ENCODE results near the gene CYP19A1. TPM values are rescaled to one million over a fixed set of nuclear protein-coding genes. Genes with fewer than 3 reads are reported as not detected.

CYP19A1 gene
- not detected for total RNA-seq

- Mint-ChIP-seq H3K4me3 (no peak within 1 kb of the TSS), H3K36me3 (ENCODE audit: low read depth) (no peaks in the 10 kb centered on the region), H3K27ac (no peak within 1 kb of the TSS), H3K27me3 (ENCODE audit: low read depth) (peaks cover 29% of the 10 kb centered on the region), H3K4me1 (ENCODE audit: low read depth) (no peaks in the 10 kb centered on the region), H3K9me3 (ENCODE audit: insufficient read depth) (no peaks in the 10 kb centered on the region)
- ChIA-PET CTCF (no interaction called here), POLR2A (no interaction called here)
- DNase-seq (no peak), ATAC-seq (no peak)
Observed at GRCh38 chr15:51338496-51338895, at the start of gene CYP19A1. Gene CYP19A1, minus strand, starts transcription at chr15:51338596. Its CDS starts 95,684 bp downstream, at chr15:51242912.

DNA sequence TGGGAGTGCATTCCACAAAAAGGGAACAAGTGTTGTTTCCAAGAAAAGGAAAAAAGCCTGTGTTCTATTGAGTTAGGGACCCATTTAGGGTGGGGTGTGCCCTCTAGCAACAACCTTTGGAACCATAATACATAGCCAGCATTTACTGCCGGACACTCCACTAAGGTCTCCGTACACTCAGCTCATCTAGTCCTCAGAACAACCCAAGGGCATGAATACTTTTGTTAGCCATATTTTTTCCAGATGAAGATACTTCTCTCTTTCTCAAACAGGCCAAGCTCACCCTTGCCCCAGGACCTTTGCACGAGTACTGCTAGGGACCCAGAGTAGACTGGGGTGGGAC lies 49.3 kb upstream of the CYP19A1 start:
- ATAC-seq (no peak), DNase-seq (no peak)
- no peaks in the 10 kb centered on the region for H3K4me1 Mint-ChIP-seq (ENCODE audit: low read depth)
- no peaks in the 10 kb centered on the region for H3K9me3 Mint-ChIP-seq (ENCODE audit: insufficient read depth)
- H3K36me3 Mint-ChIP-seq (ENCODE audit: low read depth) = no peaks in the 10 kb centered on the region
- H3K4me3 Mint-ChIP-seq = no peak overlapping the region
- H3K27me3 Mint-ChIP-seq (ENCODE audit: low read depth) = no peaks in the 10 kb centered on the region
- POLR2A ChIA-PET = no interaction called here
- no peak overlapping the region for H3K27ac Mint-ChIP-seq
- CTCF ChIA-PET = no interaction called here

GRCh38 chr15:51386960-51387698 lies 48.7 kb upstream of the CYP19A1 start:
- H3K27me3 Mint-ChIP-seq (ENCODE audit: low read depth) = no peaks in the 10 kb centered on the region
- POLR2A ChIA-PET = no interaction called here
- CTCF ChIA-PET = no interaction called here
- ATAC-seq (no peak), DNase-seq (no peak)
- no peaks in the 10 kb centered on the region for H3K36me3 Mint-ChIP-seq (ENCODE audit: low read depth)
- no peak overlapping the region for H3K27ac Mint-ChIP-seq
- H3K9me3 Mint-ChIP-seq (ENCODE audit: insufficient read depth) = no peaks in the 10 kb centered on the region
- H3K4me1 Mint-ChIP-seq (ENCODE audit: low read depth) = no peaks in the 10 kb centered on the region
- H3K4me3 Mint-ChIP-seq = no peak overlapping the region

DNA sequence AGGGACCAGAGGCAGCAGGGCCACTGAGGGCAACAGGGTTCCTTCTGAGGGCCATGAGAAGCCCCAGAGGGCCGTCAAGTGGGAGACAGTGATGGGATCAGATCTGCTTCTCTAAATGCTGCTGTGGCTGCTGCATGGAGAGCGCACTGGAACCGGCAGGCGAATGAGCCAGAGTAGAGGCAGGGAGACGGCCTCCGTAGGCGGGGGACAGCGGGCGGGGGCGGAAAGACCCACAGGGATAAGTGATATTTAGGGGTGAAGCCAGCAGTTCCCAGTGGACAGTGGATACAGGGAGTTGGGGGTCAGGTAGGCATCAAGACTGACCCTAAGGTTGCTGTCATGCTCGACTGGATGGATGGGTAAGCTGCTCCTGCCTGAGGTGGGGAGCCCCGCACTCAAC lies 48.1 kb upstream of the CYP19A1 start:
- ChIA-PET CTCF (interaction anchor here (0.6 kb wide), 1 partner anchor 65 kb away, joined by 3 read pairs; no protein-coding TSS in a partner anchor), POLR2A (no interaction called here)
- ATAC-seq (no peak), DNase-seq (no peak)
- Mint-ChIP-seq H3K36me3 (ENCODE audit: low read depth) (no peaks in the 10 kb centered on the region), H3K27ac (no peak overlapping the region), H3K27me3 (ENCODE audit: low read depth) (no peaks in the 10 kb centered on the region), H3K9me3 (ENCODE audit: insufficient read depth) (no peaks in the 10 kb centered on the region), H3K4me1 (ENCODE audit: low read depth) (no peaks in the 10 kb centered on the region), H3K4me3 (no peak overlapping the region)

DNA sequence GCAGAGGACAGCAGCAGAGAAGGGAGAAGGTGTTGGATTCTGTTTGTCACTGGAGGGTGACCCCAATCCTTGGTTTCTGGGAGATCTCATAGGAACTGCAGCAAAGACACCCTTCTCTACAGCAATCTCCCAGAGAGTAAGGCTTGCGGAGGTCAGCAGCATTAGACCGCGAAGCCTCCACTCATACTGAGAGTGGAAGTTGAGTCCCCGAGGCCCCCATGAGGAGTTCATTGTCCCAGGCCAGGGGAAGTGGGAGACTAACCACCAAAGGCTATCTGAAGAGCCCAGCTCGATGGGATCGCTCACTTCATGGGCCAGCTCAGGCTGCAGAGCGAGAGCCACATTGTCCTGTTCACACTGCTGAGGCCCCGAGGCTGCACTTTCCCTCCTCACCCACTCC lies 47.6 kb upstream of the CYP19A1 start:
- Mint-ChIP-seq H3K27ac (no peak overlapping the region), H3K4me1 (ENCODE audit: low read depth) (no peaks in the 10 kb centered on the region), H3K9me3 (ENCODE audit: insufficient read depth) (no peaks in the 10 kb centered on the region), H3K36me3 (ENCODE audit: low read depth) (no peaks in the 10 kb centered on the region), H3K27me3 (ENCODE audit: low read depth) (peaks cover 3% of the 10 kb centered on the region), H3K4me3 (no peak overlapping the region)
- DNase-seq (no peak), ATAC-seq (no peak)
- POLR2A ChIA-PET = no interaction called here
- CTCF ChIA-PET = interaction anchor here (0.6 kb wide), 1 partner anchor 64 kb away, joined by 3 read pairs; no protein-coding TSS in a partner anchor

- no peak overlapping the region for H3K4me3 Mint-ChIP-seq
- DNase-seq (no peak), ATAC-seq (no peak)
- H3K36me3 Mint-ChIP-seq (ENCODE audit: low read depth) = no peaks in the 10 kb centered on the region
- no peaks in the 10 kb centered on the region for H3K9me3 Mint-ChIP-seq (ENCODE audit: insufficient read depth)
- no peaks in the 10 kb centered on the region for H3K4me1 Mint-ChIP-seq (ENCODE audit: low read depth)
- ChIA-PET CTCF (interaction anchor here (1.2 to 6.2 kb wide), 4 partner anchors 14 to 220 kb away, joined by 3 to 47 read pairs (median 7); no protein-coding TSS in a partner anchor), POLR2A (no interaction called here)
- peaks cover 3% of the 10 kb centered on the region for H3K27me3 Mint-ChIP-seq (ENCODE audit: low read depth)
- H3K27ac Mint-ChIP-seq = no peak overlapping the region
Observed at GRCh38 chr15:51382787-51383186, 44.4 kb upstream of the CYP19A1 start.

DNA sequence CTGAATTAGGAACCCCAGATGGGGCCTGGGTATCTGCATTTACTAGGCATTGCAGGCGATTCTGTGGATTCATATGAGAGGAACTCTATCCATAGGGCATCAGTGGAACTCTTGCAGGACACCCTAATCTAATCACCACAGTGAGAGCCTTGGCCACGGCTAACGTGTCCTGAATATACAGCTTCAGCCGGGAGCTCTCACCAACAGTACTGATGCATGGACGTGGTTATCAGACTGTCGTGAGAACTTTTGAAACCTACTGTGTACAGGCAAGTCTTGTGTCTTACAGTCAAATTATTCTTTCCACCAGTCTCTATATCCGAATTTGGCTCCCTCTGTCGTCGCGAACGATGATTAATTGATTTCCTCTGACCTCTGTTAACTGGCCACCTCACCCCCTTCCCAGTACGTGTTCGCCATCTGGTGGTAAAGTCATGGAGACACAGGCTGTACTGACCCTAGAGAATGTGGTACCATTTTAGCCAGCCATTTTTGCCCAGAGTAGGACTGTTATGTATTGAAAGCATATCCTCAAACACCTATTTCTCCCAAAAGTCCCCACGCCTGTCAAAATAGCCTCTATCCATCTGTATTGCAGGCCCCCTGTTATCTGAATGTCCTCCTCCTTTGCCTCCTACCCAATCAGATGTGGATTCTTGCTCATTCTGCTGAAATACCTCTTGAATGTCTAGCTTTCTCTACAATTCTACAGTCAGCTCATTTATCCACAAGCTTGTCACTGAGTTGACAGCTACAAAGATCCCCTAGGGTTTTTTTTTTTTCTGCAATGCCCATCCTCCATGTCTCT lies 42.8 kb upstream of the CYP19A1 start:
- ChIA-PET CTCF (interaction anchor here (1.1 to 6.2 kb wide), 6 partner anchors 9 to 218 kb away, joined by 3 to 47 read pairs (median 4); no protein-coding TSS in a partner anchor), POLR2A (no interaction called here)
- no peak overlapping the region for H3K27ac Mint-ChIP-seq
- no peaks in the 10 kb centered on the region for H3K4me1 Mint-ChIP-seq (ENCODE audit: low read depth)
- DNase-seq (peak; percentile 48), ATAC-seq (peak; percentile 82)
- no peak overlapping the region for H3K4me3 Mint-ChIP-seq
- peaks cover 3% of the 10 kb centered on the region for H3K27me3 Mint-ChIP-seq (ENCODE audit: low read depth)
- no peaks in the 10 kb centered on the region for H3K36me3 Mint-ChIP-seq (ENCODE audit: low read depth)
- no peaks in the 10 kb centered on the region for H3K9me3 Mint-ChIP-seq (ENCODE audit: insufficient read depth)

DNA sequence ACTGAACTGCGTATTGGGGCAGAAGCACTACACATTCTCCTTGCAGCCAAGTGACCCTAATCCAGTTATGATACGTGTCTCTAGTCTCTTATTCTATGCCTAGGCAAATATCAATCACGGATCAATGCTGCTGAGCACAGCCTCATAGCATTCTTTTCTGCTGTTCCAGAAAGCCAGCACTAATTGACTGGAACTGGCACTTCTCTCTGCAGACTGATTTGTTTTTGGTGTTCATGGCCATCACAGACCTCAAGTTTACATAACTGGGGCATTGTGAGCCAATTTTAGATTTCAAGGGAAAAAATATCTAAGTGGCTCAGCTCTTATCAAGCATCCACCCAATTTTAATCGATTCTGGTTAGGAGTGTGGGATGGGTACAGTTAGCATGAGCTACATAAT lies 41.0 kb upstream of the CYP19A1 start:
- DNase-seq (no peak), ATAC-seq (no peak)
- ChIA-PET POLR2A (no interaction called here), CTCF (interaction anchor here (6.2 kb wide), 1 partner anchor 216 kb away, joined by 47 read pairs; no protein-coding TSS in a partner anchor)
- H3K27me3 Mint-ChIP-seq (ENCODE audit: low read depth) = peaks cover 3% of the 10 kb centered on the region
- H3K4me3 Mint-ChIP-seq = no peak overlapping the region
- H3K9me3 Mint-ChIP-seq (ENCODE audit: insufficient read depth) = no peaks in the 10 kb centered on the region
- H3K27ac Mint-ChIP-seq = no peak overlapping the region
- no peaks in the 10 kb centered on the region for H3K36me3 Mint-ChIP-seq (ENCODE audit: low read depth)
- H3K4me1 Mint-ChIP-seq (ENCODE audit: low read depth) = no peaks in the 10 kb centered on the region

DNA sequence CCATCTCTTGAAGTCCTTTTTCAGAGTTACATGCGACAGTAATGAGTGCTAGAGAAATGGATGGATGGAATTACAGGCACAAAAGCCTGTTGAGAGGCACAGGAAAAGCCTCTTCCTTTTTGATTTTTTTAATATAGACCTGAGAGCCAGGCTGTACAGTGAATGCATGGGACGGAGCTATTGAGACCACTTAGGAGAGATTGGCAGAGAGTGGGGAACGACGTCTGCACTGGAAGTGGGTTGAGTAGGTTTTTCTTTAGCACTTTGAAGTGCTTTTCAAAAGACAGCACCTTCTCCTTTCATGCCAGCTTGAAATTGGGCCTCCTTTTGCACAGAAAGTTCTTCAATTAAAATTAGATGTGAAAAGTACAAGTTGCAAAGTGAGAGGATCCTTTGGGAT lies 40.0 kb upstream of the CYP19A1 start:
- no peak for DNase-seq
- Mint-ChIP-seq H3K4me1 (ENCODE audit: low read depth) (no peaks in the 10 kb centered on the region), H3K27ac (no peak overlapping the region), H3K27me3 (ENCODE audit: low read depth) (peaks cover 3% of the 10 kb centered on the region), H3K36me3 (ENCODE audit: low read depth) (no peaks in the 10 kb centered on the region), H3K4me3 (no peak overlapping the region), H3K9me3 (ENCODE audit: insufficient read depth) (no peaks in the 10 kb centered on the region)
- POLR2A ChIA-PET = no interaction called here
- CTCF ChIA-PET = interaction anchor here (6.2 kb wide), 1 partner anchor 215 kb away, joined by 47 read pairs; no protein-coding TSS in a partner anchor
- no peak for ATAC-seq

DNA sequence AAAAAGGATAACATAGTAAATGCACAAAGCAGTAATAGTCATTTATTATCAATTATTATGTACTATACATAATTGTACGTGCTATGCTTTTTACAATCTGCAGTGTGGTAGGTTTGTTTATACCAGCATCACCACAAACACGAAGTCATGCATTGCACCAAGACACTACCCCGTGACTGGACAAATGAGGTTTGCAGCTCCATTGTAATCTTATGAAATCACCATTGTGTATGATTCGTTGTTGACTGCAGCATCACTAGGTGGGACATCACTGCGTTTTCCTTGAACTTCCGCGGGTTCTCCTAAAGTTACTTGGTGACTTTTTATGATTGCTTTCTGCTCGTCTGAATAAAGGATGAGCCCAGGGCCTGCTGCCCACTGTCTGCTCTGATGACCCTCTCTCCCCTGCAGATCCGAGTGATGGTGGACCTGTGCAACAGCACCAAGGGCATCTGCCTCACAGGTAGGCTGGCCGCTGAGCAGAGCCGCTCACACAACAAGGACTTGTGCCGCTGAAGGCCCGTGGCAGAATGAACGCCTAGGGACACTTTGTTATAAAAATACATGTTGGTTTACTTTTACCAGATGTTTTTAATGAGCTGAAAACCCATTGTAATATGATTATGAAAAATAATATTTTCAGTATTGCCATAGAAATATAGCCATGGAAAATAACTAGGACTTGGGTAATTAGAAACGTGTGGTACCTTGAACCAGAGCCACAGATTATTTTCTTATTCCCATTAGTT lies 38.8 kb upstream of the CYP19A1 start:
- POLR2A ChIA-PET = no interaction called here
- CTCF ChIA-PET = interaction anchor here (1.1 to 6.2 kb wide), 2 partner anchors 214 kb away, joined by 5 to 47 read pairs; no protein-coding TSS in a partner anchor
- H3K27ac Mint-ChIP-seq = no peak overlapping the region
- H3K27me3 Mint-ChIP-seq (ENCODE audit: low read depth) = peaks cover 3% of the 10 kb centered on the region
- H3K4me1 Mint-ChIP-seq (ENCODE audit: low read depth) = no peaks in the 10 kb centered on the region
- no peak overlapping the region for H3K4me3 Mint-ChIP-seq
- H3K9me3 Mint-ChIP-seq (ENCODE audit: insufficient read depth) = no peaks in the 10 kb centered on the region
- H3K36me3 Mint-ChIP-seq (ENCODE audit: low read depth) = no peaks in the 10 kb centered on the region
- ATAC-seq = no peak
- DNase-seq = no peak

DNA sequence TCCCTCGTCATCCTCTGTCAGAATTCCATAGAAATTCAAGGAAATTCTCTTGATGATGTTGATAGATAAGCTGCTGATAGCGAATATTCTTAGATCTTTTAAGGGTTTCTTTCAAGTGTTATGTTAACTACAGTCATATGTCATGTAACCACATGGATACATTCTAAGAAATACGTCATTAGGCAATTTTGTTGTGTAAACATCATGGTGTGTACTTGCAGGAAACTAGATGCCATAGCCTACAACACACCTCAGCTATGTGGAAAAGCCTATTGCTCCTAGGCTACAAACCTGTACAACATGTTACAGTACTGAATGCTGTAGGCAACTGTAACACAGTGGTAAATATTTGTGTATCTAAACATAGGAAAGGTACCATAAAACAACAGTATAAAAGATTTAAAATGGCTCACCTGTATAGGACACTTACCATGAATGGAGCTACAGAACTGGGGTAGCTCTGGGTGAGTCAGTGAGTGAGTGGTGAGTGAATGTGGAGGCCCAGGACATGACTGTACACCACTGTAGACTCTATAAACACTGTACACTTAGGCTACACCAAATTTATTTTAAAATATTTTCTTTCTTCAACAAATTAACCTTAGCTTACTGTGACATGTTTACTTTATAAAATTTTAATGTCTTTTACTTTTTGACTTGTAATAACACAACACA lies 37.7 kb upstream of the CYP19A1 start:
- no peak overlapping the region for H3K4me3 Mint-ChIP-seq
- H3K4me1 Mint-ChIP-seq (ENCODE audit: low read depth) = no peaks in the 10 kb centered on the region
- DNase-seq = no peak
- ChIA-PET POLR2A (no interaction called here), CTCF (interaction anchor here (1.1 kb wide), 1 partner anchor 213 kb away, joined by 5 read pairs; no protein-coding TSS in a partner anchor)
- no peak overlapping the region for H3K27ac Mint-ChIP-seq
- no peaks in the 10 kb centered on the region for H3K36me3 Mint-ChIP-seq (ENCODE audit: low read depth)
- no peak for ATAC-seq
- H3K27me3 Mint-ChIP-seq (ENCODE audit: low read depth) = peaks cover under 1% of the 10 kb centered on the region
- H3K9me3 Mint-ChIP-seq (ENCODE audit: insufficient read depth) = no peaks in the 10 kb centered on the region
